Right lung (tissue), 5 donors: ENCODE measurements around the gene PEX11G. TPM values are rescaled to one million over a fixed set of nuclear protein-coding genes. Genes with fewer than 3 reads are reported as not detected.
A peak's percentile ranks its signal among the peaks of the same experiment; 100 is the strongest.

Experiments used
- DNase-seq, 2 donors: peaks; one replicate each; pipeline ENCODE4 v3.0.0-alpha.2; 2013
- polyA plus RNA-seq, 5 donors: library from polyadenylated mRNA; unstranded; fragments of 120-200 nt; gene quantifications; one replicate each; pipeline versions ENCODE4 v1.2.1 to v1.2.3, GENCODE V29; 2013; ENCODE audit warnings: inconsistent platforms in 1 of 5, low replicate concordance in 1 of 5; ENCODE audit not compliant: insufficient read length in 5 of 5, insufficient read depth in 1 of 5

PEX11G gene
- polyA plus RNA-seq, 5 donors = 2.8 to 5.7 (median 3.3) TPM

DNA sequence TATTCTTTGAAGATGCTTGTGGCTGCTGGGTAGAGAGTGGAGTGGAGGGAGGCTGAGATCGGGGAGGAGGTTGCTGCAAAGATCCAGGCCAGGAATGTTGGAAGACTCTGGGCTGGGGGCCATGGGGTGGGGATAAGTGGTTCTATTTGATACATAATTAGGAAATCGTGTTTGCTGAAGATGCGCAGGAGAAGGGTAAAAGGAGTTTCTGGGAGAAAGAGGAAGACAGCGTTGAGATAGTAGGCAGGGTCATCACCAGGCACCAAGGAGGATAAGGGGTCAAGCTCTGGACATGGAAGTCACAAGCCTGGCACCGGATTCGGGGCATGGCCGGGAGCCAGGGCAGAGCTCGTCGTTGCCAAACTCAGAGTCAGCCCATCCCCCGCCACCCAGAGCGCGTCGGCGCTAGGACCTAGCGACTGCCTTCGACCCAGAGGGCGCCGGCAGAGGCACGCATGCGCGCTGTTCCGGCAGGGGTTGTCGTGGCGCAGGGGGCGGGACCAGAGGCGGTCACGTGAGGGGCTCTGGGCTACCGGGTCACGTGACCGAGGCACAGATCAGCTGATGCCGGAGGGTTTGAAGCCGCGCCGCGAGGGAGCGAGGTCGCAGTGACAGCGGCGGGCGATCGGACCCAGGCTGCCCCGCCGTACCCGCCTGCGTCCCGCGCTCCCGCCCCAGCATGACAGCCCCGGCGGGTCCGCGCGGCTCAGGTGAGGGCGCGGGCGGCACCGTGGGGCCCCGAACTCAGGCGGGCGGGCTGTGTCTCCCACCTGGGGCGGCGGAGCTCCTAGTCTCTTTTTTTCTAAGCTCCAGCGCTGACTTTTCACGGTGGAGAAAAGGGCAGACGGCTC, 33.5 kb upstream of the PEX11G start, which contains the start of gene MCOLN1:
Gene MCOLN1 (plus strand): TSS at position 553 of the 851 bp plus-strand sequence. CDS start 127 bp downstream, at position 680.
- DNase-seq = peak; percentile 98

DNA sequence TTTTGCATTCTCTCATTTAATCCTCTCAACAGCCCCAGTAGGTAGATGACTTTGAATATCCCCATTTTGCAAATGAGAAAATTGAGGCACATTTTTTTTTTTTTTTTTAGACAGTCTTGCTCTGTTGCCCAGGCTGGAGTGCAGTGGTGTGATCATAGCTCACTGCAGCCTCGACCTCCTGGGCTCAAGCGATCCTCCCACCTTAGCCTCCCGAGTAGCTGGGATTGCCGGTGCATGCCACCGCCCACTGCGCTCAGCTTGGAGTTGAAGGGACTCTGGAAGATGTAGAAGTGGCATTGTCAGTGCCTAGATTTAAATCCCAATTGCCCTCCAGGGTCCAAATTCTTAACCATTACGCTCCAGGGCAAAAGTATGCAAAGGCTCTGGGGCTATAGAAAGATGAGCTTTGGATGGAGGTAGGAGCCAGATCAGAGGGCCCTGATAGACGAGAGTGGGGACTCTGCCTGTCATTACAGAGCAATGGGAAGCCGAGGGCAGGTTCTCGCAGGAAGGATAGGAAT, 32.8 kb upstream of the PEX11G start:
- DNase-seq = no peak

DNA sequence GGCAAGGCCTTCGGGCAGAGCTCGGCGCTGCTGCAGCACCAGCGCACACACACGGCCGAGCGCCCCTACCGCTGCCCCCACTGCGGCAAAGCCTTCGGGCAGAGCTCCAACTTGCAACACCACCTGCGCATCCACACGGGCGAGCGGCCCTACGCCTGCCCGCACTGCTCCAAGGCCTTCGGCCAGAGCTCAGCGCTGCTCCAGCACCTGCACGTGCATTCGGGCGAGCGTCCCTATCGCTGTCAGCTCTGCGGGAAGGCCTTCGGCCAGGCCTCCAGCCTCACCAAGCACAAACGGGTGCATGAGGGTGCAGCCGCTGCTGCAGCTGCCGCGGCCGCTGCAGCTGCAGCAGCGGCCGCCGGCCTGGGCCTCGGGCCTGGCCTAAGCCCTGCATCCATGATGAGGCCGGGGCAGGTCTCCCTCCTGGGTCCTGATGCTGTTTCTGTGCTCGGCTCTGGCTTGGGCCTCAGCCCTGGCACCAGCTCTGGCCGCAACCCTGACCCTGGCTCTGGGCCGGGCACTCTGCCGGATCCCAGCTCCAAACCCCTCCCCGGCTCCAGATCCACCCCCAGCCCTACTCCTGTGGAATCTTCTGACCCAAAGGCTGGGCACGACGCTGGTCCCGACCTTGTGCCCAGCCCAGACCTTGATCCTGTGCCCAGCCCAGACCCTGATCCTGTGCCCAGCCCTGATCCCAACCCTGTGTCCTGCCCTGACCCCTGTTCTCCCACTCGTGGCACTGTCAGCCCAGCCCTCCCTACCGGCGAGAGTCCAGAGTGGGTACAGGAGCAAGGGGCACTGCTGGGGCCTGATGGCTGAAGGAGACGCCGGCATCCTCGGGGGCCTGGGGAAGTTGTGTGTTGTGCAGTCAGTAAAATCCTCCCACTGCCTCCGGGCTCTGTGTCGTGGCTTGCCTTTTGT, 31.6 kb upstream of the PEX11G start:
- no peak for DNase-seq

DNA sequence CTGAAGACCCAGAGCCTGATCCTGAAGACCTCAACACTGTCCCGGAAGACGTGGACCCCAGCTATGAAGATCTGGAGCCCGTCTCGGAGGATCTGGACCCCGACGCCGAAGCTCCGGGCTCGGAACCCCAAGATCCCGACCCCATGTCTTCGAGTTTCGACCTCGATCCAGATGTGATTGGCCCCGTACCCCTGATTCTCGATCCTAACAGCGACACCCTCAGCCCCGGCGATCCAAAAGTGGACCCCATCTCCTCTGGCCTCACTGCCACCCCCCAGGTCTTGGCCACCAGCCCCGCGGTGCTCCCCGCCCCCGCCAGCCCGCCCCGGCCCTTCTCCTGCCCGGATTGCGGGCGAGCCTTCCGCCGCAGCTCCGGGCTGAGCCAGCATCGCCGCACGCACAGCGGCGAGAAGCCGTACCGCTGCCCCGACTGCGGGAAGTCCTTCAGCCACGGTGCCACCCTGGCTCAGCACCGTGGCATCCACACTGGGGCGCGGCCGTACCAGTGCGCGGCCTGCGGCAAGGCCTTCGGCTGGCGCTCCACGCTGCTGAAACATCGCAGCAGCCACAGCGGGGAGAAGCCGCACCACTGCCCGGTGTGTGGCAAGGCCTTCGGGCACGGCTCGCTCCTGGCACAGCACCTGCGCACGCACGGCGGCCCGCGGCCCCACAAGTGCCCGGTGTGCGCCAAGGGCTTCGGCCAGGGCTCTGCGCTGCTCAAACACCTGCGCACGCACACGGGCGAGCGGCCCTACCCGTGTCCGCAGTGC, 30.7 kb upstream of the PEX11G start:
- no peak for DNase-seq

DNA sequence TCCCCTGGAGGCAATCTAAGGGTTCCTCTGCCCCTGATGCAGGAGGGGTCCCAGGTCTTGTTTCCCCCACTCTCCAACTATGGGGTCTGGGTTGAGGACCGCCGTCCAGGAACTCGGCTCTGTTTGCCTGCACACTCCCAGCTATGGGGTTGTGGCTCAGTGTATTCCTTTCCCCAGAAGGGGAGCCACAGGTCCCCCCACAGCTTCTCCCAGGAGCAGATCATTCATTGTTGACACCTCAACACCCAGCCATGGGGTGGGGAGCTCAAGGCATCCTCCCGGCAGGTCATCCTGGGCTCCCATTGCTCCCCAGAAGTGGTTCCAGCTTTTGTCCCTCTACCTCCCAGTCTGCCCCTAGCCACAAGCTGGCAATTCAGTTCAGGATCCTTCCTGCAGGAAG, 28.0 kb upstream of the PEX11G start:
- no peak for DNase-seq

DNA sequence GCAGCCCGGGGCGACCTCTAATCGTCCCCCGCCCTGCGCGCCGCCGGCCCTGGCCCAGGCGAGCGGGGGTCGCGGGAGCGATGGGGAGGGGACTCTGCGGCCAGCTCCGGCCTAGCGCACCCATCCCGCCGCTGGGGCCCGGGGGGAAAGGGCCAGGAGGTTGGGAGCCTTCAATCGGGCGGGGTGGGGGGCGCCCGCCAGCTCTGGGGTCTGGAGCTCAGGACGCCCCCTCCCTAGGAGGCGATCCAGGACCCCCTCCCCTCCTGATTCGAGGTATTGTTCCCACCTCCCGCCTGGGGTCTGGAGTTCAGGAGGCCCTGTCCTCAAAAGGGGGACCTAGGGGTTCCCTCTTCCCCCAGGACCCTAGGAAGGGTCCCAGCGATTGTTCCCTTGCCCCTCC, 27.5 kb upstream of the PEX11G start:
- DNase-seq = no peak

DNA sequence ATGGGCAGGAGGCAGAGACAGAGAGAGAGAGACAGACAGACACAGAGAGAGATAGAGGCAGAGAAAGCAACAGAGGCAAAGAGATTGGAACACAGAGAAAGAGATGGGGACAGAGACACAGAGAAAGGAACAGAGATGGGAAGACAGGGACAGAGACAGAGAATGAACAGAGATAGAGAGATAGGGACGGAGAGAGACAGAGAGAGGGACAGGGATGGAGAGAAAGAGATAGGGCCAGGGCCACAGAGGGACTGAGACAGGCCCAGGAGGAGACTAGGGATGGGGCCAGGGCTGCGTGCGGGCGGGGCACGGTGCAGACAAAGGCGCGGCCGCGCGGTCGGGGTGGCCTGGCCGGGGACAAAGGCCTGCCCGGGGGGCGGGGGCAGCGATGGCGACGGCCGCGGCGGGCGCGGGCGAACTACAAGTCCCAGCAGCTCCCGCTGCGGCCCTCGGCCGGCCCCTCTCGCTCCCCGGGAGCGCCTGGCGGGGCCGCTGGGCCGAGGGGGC, 26.9 kb upstream of the PEX11G start, which contains the start of gene ZNF358:
Gene ZNF358 (plus strand): TSS at position 459 of the 507 bp plus-strand sequence. CDS start 3,140 bp downstream, outside the sequence.
- DNase-seq = peak; percentile 73 to 77

DNA sequence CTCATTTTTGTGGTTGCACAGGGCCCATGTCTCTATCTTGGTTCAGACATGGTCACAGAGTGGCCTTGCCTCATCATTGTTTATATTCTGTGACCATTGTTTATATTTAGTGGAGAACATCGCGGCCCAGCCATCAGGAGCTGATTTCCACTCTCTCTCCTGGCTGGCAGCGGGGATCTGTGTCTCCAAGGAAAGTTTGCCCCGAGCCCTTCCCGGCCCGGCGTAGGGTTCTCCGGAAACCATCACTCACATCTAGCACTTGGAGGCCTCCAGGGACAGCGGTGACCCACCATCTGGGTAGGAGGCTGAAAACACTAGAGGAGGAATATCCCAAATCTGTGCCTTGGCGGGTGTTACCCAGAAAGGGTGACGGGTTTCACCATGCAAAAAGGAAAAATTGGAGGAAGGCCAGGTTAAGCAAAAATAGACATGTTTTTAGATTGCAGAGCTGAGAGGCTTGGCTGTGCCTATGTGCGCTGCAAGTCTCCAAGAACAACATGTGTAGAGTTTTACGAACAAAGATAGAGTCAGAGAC, 26.3 kb upstream of the PEX11G start:
- DNase-seq = peak in 1 of 2 donors; percentile 52

DNA sequence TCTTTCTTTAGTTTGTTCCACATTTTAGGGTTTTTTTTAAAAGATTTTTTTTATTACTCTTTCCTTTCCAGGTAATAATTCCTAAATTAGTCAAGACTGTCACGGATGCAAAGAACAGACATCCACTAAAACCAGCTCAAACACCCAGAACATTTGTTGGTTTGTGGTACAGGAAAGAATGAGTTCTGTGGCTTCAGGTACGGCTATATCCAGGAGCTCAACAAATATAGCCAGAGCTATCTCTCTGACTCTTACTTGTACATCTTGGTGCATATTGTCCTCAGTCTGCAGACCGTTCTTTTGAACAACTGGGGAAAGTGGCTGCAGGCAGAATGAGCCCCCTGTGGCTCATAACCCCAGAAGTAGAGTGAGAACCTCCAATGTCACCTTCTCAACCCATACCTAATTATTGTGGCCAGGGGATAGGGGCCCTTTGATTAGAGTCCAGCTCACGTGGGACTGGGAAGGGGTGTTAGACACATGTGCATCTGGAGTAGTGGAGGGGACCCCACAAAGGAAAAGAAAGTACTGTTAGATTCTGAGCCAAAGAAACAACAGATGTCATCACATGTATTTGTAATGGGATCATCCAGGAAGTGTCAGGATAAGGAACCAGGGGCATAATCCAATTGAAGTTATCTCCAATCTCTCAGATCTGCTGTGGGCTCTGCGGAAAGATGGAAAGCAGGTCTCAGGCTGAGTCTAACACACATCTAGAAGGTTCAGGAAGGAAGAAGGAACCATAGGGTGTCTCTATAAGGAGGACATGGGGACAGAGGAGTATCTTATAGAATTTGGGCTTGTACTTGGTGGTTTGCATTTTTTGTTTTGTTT, 25.2 kb upstream of the PEX11G start:
- DNase-seq = no peak

DNA sequence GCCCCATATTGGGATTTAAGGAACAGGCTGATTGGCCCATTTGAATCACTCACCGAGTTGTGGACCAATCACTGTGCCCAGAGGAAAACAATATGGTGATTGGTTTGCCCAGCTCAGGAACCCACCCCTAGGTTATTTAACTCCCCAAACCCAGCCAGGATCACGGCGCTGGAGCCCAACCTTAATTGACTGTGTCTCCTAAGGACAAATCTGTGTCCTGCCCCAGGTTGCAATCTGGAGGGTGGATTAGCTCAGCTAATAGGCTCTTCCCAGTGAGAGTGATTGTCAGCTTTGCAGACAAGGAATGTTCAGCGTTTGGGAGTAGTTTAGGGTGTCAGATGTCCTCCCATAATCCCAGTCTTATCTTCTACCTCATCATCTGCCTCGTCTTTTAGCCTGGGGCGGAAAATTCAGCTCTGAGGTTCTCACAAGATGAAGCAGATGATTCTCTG, 23.6 kb upstream of the PEX11G start:
- DNase-seq = no peak

DNA sequence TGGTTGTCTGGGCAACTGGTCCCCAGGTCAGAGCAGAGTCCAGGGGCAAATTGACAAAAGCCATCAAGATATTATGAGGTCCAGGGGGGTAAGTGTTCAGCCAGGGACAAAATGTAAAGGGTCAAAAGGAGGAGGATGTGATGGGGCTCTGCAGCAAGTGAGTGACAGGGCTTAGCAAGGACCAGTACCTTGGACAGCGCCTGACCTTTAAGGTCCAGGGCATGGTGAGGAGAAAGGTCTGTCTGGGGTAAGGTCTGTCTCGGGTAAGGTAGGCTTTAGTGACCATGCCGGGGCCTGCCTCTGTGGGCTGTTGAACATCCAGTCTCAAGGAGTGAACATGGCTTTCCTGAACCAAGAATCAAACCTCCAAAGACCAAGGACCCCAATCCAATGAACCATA, 20.8 kb upstream of the PEX11G start:
- DNase-seq = no peak

DNA sequence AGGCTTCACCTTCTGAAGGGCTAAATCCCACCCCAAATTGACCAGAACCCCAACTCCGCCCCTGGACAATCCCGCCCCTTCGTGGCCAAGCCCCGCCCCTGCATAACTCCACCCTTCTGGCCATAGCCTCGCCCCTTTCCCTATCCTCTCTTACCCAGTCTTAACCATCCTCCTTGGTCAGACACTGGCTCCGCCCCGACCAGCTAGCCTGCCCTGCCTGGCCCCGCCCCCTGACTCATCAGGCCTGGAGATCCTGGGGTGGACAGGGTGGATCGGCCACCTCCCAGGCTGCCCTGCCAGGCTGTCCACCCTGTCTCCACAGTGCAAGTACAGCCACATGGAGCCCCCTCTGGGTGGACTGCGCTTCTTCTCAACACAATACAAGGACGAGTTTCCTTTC, 19.0 kb upstream of the PEX11G start:
- no peak for DNase-seq

DNA sequence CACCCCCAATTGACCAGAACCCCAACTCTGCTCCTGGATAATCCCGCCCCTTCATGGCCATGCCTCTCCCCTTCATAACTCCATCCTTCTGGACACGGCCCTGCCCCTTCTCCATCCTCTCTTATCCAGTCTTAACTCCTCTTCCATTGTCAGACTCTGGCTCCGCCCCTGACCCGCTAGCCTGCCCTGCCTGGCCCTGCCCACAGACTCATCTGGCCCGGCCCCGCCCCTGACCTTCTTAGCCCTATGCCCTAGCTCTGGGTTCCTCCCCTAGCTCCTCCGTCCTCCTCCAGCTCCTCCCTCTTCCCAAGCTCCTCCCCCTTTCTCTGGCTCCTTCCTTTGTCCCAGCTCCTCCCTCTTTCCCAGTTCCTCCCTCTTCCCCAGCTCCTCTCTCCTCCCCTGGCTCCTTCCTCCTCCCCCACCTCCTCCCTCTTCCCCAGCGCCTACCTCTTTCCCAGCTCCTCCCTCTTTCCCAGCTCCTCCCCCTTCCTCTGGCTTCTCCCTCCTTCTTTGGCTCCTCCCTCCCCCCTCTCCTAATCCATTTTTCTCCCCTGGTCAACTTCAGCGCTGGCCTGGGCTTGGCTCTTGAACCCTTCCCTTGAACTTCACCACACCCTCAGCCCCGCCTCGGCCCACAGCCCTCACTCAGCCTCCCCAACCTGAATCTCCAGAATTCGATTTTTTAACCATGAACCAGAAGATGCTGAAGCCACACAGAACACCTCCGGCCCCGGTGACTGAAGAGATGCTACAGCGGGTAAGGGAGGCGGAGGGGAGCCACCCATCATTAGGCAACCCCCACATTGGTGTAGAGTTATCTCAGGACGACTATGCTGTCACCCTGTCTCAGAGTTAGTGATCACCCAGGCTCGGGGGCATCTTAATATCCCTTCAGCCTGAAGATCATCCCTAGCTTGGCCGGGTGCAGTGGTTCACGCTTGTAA, 17.8 kb upstream of the PEX11G start:
- DNase-seq = no peak

DNA sequence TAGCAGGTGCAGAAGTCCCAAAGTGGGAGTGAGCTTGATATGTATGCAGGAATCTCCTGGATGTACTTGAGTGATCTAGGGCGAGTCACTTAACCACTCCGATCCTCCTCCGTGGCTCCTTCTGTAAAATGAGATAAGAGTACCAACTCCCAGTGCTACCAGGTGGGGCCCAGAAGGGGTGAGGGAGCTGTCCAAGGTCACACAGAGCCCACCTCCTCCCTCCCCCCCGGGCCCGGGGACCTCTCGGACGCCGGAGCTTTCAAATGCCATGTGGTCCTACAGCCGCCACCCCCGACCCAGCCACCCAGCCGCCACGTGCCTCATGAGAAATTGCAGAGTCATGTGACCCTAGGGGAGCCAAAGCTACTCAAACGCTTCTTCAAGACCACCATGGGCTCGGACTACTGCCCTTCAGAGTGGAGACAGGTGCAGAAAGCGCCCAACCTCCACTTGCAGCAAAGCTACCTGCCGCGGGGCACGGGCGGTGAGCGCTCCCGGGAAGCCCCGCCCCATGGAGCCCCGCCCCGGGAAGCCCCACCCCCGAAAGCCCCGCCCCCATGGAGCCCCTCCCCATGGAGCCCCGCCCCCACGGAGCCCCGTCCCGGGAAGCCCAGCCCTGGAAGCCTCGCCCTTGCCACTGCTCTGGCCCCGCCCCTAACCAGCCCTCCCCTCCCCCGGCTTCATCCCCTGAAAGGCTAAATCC, 17.0 kb upstream of the PEX11G start:
- no peak for DNase-seq

DNA sequence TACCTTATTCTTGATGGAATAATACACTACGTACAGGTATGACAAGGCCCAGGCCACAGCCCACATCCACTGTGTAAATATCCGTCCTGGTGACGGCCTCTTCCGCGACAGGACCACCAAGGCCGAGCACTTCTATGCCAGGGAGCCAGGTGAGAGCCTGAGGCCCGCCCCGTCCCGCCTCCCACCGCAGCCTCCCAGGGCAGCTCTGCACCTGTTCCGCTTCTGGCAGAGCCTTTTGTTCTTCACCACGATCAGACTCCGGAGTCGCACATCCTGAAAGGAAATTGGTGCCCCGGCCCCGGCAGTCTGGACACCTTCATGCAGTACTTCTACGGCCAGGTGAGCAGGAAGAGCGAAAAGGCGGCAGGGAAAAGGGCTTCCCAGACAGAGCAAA, 16.4 kb upstream of the PEX11G start:
- DNase-seq = no peak

DNA sequence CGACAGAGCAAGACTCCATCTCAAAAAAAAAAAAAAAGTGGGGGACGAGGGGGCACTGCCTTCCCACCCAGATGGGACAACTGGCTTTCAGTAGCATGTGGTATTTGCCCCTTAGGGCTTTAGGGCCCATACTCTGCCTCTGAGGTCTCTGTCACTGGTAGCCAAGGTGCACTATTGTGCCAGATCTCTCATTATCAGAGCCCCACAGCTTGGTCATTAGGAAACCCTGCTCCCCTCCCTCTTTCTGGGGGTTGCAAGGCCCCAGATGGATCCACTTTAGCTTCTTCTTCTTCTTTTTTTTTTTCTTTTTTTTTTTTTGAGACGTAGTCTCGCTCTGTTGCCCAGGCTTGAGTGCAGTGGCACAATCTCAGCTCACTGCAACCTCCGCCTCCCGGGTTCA, 15.8 kb upstream of the PEX11G start:
- no peak for DNase-seq

DNA sequence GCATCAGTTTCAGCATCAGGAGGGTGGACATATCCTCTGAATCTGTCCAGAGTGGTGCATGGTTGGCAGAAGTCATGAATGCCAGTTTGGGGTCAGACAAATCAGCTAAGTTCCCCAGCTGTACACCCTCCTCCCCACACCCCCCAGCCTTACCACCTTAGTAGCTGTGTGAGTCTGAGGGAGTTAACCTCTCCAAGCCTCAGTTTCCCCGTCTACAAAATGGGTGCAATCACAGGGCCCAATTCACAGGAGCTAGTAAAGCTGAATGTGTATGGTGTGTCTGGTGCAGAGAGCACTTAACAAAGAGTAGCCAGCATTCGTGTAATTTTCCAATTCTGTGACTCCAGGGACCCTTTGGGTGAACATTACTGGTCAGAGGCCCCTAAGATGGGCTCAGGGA, 13.7 kb upstream of the PEX11G start:
- DNase-seq = no peak

DNA sequence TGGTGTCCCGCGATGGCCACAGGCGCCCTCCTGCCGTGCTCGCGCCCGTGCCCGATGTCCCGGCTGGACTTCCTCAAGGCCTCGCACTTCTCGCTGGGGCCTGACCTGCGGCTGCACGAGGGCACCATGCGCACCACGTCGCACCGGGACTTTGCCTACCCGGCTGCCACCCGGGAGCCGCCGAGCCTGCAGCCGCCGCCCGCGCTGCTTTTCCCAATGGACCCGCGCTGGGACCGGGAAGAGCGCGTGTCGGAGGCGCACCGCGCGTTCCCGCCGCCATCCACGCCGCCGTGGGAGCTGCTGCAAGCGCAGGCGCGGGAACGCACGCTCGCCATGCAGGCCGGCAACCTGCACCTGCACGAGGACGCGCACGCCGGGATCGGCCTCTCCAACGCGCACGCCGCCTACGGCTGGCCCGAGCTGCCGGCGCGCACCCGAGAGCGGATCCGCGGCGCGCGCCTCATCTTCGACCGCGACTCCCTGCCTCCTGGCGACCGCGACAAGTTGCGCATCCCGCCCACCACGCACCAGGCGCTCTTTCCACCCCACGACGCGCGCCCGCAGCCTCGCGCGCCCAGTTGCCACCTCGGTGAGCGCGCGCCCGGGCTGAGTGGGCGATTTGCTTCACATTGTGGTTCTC, 12.1 kb upstream of the PEX11G start:
- DNase-seq = peak in 1 of 2 donors; percentile 49
